Measurements from ENCODE around the gene OAF.

OAF gene

DNA sequence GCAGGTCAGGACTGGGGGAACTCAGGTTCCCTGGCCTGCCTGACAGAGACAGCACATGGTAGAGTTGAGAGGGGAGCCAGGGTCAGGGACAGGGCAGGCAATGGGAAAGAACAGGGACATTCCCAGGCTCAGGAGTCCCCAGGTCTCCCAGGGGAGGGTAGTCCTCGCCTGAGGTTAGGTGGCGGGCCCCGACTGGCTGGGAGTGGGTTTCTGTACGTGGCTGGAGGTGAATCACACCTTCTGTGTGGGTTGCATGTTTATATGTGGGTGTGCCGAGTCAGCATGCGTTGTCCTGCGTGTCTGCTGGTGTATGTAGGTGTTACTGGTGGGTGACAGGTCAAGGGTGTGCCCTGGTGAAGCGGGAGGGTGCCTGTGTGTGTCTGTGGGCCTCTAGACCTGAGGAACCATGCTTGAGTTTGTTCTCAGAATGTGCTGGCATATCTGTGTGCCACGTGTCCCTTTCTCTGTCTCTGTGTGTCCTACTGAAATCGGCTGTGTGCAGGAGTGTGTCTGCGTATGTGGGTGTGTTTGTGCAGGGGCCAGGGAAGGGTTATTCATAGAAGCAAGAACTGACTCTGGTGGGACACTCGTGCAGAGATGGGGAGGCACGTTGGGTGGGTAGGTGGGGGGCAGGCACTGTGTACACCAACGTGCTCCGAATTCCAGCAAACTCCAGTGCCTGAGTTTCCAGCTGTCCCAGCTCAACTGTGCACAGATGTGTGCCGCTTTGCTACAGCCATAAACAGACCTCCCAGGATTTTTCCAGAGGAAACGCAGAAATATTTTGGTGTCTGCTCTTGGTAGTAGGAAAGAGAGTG is 23.8 kb upstream of the OAF start:
- Histone ChIP-seq H3K79me2 (ENCODE audit: control insufficient read depth, low read length) (no peaks in the 10 kb centered on the region), H4K20me1 (ENCODE audit: control insufficient read depth, insufficient read depth, low read depth, low read length) (peaks cover 4% of the 10 kb centered on the region; the same call in 1 of the 2 replicates), H3K4me1 (ENCODE audit: control insufficient read depth, low read length) (no peaks in the 10 kb centered on the region), H3K4me2 (ENCODE audit: low read length) (no peak overlapping the region), H3K9me2 (replicated peaks; ENCODE audit: control insufficient read depth, low read length) (no peaks in the 10 kb centered on the region), H3K4me3 (ENCODE audit: low read length) (no peak overlapping the region), H3K27me3 (ENCODE audit: control insufficient read depth, low read length) (peaks cover 32% of the 10 kb centered on the region), H3K9me3 (ENCODE audit: control insufficient read depth, insufficient read depth, low read length) (no peaks in the 10 kb centered on the region), H3K27ac (ENCODE audit: low read depth, low read length) (no peak overlapping the region), H3F3A (ENCODE audit: control insufficient read depth, insufficient read depth) (no peaks in the 10 kb centered on the region), H3K36me3 (ENCODE audit: control insufficient read depth, low read length) (no peaks in the 10 kb centered on the region)
- TF ChIP-seq EZH2phosphoT487 (IDR thresholded peaks at IDR 0.05; ENCODE audit: borderline replicate concordance, low read length), result no peak
- TF ChIP-seq, protein P1, sequence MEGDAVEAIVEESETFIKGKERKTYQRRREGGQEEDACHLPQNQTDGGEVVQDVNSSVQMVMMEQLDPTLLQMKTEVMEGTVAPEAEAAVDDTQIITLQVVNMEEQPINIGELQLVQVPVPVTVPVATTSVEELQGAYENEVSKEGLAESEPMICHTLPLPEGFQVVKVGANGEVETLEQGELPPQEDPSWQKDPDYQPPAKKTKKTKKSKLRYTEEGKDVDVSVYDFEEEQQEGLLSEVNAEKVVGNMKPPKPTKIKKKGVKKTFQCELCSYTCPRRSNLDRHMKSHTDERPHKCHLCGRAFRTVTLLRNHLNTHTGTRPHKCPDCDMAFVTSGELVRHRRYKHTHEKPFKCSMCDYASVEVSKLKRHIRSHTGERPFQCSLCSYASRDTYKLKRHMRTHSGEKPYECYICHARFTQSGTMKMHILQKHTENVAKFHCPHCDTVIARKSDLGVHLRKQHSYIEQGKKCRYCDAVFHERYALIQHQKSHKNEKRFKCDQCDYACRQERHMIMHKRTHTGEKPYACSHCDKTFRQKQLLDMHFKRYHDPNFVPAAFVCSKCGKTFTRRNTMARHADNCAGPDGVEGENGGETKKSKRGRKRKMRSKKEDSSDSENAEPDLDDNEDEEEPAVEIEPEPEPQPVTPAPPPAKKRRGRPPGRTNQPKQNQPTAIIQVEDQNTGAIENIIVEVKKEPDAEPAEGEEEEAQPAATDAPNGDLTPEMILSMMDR (IDR thresholded peaks at IDR 0.05; ENCODE audit: low read depth, low read length, poor library complexity, severe bottlenecking), result no peak

DNA sequence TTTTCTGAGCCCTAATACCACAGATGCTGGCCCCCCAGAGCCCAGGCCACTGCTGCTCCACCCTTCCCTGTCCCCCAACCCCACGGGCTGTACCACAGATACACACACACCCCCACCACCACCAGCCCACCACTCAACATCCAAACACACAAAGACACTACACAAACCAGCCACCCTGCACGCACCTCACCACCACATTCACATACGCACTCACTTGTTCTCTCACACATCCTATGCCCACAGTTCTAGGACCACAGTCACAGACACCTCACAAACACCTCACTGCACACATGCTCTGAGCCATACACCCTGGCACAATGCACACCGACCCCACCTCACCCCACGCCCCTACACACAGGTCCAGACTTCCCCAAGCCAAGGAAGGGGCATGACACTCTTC is 22.5 kb upstream of the OAF start:
- Histone ChIP-seq H3K9me2 (replicated peaks; ENCODE audit: control insufficient read depth, low read length) (no peaks in the 10 kb centered on the region), H3K36me3 (ENCODE audit: control insufficient read depth, low read length) (no peaks in the 10 kb centered on the region), H3K4me1 (ENCODE audit: control insufficient read depth, low read length) (no peaks in the 10 kb centered on the region), H3K79me2 (ENCODE audit: control insufficient read depth, low read length) (no peaks in the 10 kb centered on the region), H4K20me1 (ENCODE audit: control insufficient read depth, insufficient read depth, low read depth, low read length) (peaks cover 4% of the 10 kb centered on the region; the same call in 1 of the 2 replicates), H3K27ac (ENCODE audit: low read depth, low read length) (no peak overlapping the region), H3K9me3 (ENCODE audit: control insufficient read depth, insufficient read depth, low read length) (no peaks in the 10 kb centered on the region), H3F3A (ENCODE audit: control insufficient read depth, insufficient read depth) (no peaks in the 10 kb centered on the region), H3K4me3 (ENCODE audit: low read length) (no peak overlapping the region), H3K27me3 (ENCODE audit: control insufficient read depth, low read length) (peaks cover 32% of the 10 kb centered on the region), H3K4me2 (ENCODE audit: low read length) (no peak overlapping the region)
- TF ChIP-seq, protein P1 (IDR thresholded peaks at IDR 0.05; ENCODE audit: low read depth, low read length, poor library complexity, severe bottlenecking), result no peak
- no peak for TF ChIP-seq EZH2phosphoT487 (IDR thresholded peaks at IDR 0.05; ENCODE audit: borderline replicate concordance, low read length)

DNA sequence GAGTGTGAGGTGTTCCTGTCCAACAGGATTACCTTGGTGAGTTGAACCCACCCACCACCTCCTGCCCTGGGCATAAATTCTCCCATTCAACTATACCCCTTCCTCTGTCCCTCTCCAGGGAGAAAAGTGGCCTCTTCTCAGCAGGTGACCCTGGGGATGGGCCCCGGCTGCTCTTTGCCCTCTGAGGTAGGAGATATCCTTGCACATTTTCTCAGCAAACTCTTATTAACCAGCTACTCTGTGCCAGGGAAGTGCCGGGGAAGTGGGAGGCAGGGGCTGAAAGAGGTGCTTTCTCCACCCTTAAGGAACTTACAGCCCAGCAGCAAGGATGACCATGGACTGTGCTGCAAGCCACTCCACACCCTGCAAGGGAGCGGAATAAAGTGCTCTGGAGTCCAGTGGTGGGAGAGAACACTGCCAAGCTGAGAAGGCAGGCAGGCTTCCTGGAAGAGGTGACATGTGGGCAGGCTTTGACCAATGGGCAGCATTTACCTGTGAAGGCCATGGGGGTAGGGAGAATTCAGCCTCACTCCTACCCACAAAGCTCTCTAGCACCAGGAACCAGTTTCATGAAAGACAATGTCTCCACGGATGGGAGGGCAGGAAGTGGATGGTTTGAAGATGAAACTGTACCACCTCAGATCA is 21.9 kb upstream of the OAF start:
- H3K4me3 ChIP-seq (ENCODE audit: low read length), result no peak overlapping the region
- no peak overlapping the region for H3K4me2 ChIP-seq (ENCODE audit: low read length)
- H3F3A ChIP-seq (ENCODE audit: control insufficient read depth, insufficient read depth), result no peaks in the 10 kb centered on the region
- H3K27ac ChIP-seq (ENCODE audit: low read depth, low read length), result no peak overlapping the region
- peaks cover 32% of the 10 kb centered on the region for H3K27me3 ChIP-seq (ENCODE audit: control insufficient read depth, low read length)
- no peaks in the 10 kb centered on the region for H3K9me3 ChIP-seq (ENCODE audit: control insufficient read depth, insufficient read depth, low read length)
- H3K36me3 ChIP-seq (ENCODE audit: control insufficient read depth, low read length), result no peaks in the 10 kb centered on the region
- no peak for TF ChIP-seq EZH2phosphoT487 (IDR thresholded peaks at IDR 0.05; ENCODE audit: borderline replicate concordance, low read length)
- TF ChIP-seq, protein P1 (IDR thresholded peaks at IDR 0.05; ENCODE audit: low read depth, low read length, poor library complexity, severe bottlenecking), result no peak
- no peaks in the 10 kb centered on the region for H3K9me2 ChIP-seq (replicated peaks; ENCODE audit: control insufficient read depth, low read length)
- H3K79me2 ChIP-seq (ENCODE audit: control insufficient read depth, low read length), result no peaks in the 10 kb centered on the region
- peaks cover 4% of the 10 kb centered on the region; the same call in 1 of the 2 replicates for H4K20me1 ChIP-seq (ENCODE audit: control insufficient read depth, insufficient read depth, low read depth, low read length)
- H3K4me1 ChIP-seq (ENCODE audit: control insufficient read depth, low read length), result no peaks in the 10 kb centered on the region

Measured in DOHH2 (cell line).